ENCODE measurements around the gene ZNF12.

The ZNF12 gene

GRCh38 chr7:6642861-6643640 lies 63.7 kb downstream of the ZNF12 start:
- no peak overlapping the region for H2AFZ ChIP-seq (ENCODE audit: low read depth)
- H3K4me3 ChIP-seq (IDR thresholded peaks at IDR 0.05; ENCODE audit: insufficient read depth, low read depth, low read length) = no peak overlapping the region
- no peak for TF ChIP-seq CTCF (conservative IDR thresholded peaks at IDR 0.05; ENCODE audit: low read depth, low read length)
- H3K4me1 ChIP-seq (ENCODE audit: low read depth, poor library complexity, severe bottlenecking) = no peaks in the 10 kb centered on the region
- no peak overlapping the region for H3K27ac ChIP-seq
- peaks cover 3% of the 10 kb centered on the region; the same call in 1 of the 2 replicates for H3K36me3 ChIP-seq (ENCODE audit: insufficient read depth)
- no peaks in the 10 kb centered on the region for H4K20me1 ChIP-seq (ENCODE audit: insufficient read depth)
- no peaks in the 10 kb centered on the region for H3K27me3 ChIP-seq (ENCODE audit: insufficient read depth, low read depth)
- no peaks in the 10 kb centered on the region; the same call in 1 of the 2 replicates for H3K79me2 ChIP-seq (ENCODE audit: insufficient read depth, low read depth)
- H3K9ac ChIP-seq = no peak overlapping the region
- no peak overlapping the region for H3K4me2 ChIP-seq

- H3K4me3 ChIP-seq (IDR thresholded peaks at IDR 0.05; ENCODE audit: insufficient read depth, low read depth, low read length) = no peak overlapping the region
- H3K79me2 ChIP-seq (ENCODE audit: insufficient read depth, low read depth) = no peaks in the 10 kb centered on the region; the same call in 1 of the 2 replicates
- H3K27ac ChIP-seq = no peak overlapping the region
- peaks cover 3% of the 10 kb centered on the region; the same call in 1 of the 2 replicates for H3K36me3 ChIP-seq (ENCODE audit: insufficient read depth)
- no peaks in the 10 kb centered on the region for H3K27me3 ChIP-seq (ENCODE audit: insufficient read depth, low read depth)
- no peak overlapping the region for H3K4me2 ChIP-seq
- no peak for TF ChIP-seq CTCF (conservative IDR thresholded peaks at IDR 0.05; ENCODE audit: low read depth, low read length)
- H3K4me1 ChIP-seq (ENCODE audit: low read depth, poor library complexity, severe bottlenecking) = no peaks in the 10 kb centered on the region
- H3K9ac ChIP-seq = no peak overlapping the region
- no peak overlapping the region for H2AFZ ChIP-seq (ENCODE audit: low read depth)
- H4K20me1 ChIP-seq (ENCODE audit: insufficient read depth) = no peaks in the 10 kb centered on the region
Measured at GRCh38 chr7:6642239-6642839, 64.4 kb downstream of the ZNF12 start.

DNA sequence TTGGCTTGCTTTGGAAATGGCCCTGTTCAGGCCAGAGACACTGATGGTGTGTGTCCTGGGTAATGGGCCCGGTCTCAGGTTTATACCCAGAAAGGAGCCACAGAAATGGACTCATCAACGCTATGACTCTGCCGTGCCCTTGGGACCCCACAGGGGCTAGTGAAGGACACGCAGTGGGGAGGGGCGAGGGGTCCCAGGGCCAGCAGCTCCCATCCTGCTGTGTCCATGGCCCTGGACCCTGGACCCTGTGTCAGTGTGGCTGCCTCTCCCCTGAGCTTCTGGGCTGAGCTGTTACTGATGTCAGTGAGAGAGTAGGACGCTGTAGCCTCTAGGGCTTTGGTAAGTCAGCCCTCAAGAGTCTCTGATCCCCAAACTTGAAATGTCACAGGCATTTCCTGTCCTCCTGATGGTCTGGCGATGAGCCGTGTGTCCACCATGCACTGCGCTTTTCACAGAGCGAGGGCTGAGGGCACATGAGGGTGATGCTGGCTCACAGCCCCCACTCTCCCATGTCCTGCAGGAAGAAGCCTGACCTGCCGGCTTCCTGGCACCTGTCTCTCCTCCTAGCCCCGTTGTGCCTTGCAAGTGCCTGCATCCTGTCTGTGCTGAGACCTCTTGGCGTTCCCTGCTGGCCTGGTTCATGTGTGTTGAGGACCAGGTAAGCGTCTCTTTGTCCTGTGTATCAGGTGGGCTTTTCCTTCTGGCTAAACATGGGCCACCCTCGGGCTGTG lies 65.3 kb downstream of the ZNF12 start:
- TF ChIP-seq CTCF (conservative IDR thresholded peaks at IDR 0.05; ENCODE audit: low read depth, low read length) = no peak
- no peak overlapping the region for H3K4me3 ChIP-seq (IDR thresholded peaks at IDR 0.05; ENCODE audit: insufficient read depth, low read depth, low read length)
- no peak overlapping the region for H2AFZ ChIP-seq (ENCODE audit: low read depth)
- peaks cover 3% of the 10 kb centered on the region; the same call in 1 of the 2 replicates for H3K36me3 ChIP-seq (ENCODE audit: insufficient read depth)
- no peaks in the 10 kb centered on the region for H3K4me1 ChIP-seq (ENCODE audit: low read depth, poor library complexity, severe bottlenecking)
- H3K4me2 ChIP-seq = no peak overlapping the region
- H4K20me1 ChIP-seq (ENCODE audit: insufficient read depth) = no peaks in the 10 kb centered on the region
- H3K79me2 ChIP-seq (ENCODE audit: insufficient read depth, low read depth) = no peaks in the 10 kb centered on the region; the same call in 1 of the 2 replicates
- H3K9ac ChIP-seq = no peak overlapping the region
- H3K27ac ChIP-seq = no peak overlapping the region
- no peaks in the 10 kb centered on the region for H3K27me3 ChIP-seq (ENCODE audit: insufficient read depth, low read depth)

- H3K4me3 ChIP-seq (IDR thresholded peaks at IDR 0.05; ENCODE audit: insufficient read depth, low read depth, low read length) = no peak overlapping the region
- H3K9ac ChIP-seq = no peak overlapping the region
- no peak overlapping the region for H3K4me2 ChIP-seq
- TF ChIP-seq CTCF (conservative IDR thresholded peaks at IDR 0.05; ENCODE audit: low read depth, low read length) = no peak
- peaks cover 3% of the 10 kb centered on the region; the same call in 1 of the 2 replicates for H3K36me3 ChIP-seq (ENCODE audit: insufficient read depth)
- no peaks in the 10 kb centered on the region for H3K4me1 ChIP-seq (ENCODE audit: low read depth, poor library complexity, severe bottlenecking)
- no peak overlapping the region for H2AFZ ChIP-seq (ENCODE audit: low read depth)
- no peaks in the 10 kb centered on the region; the same call in 1 of the 2 replicates for H3K79me2 ChIP-seq (ENCODE audit: insufficient read depth, low read depth)
- no peaks in the 10 kb centered on the region for H3K27me3 ChIP-seq (ENCODE audit: insufficient read depth, low read depth)
- H3K27ac ChIP-seq = no peak overlapping the region
- H4K20me1 ChIP-seq (ENCODE audit: insufficient read depth) = no peaks in the 10 kb centered on the region
Measured at GRCh38 chr7:6640246-6640721, 66.5 kb downstream of the ZNF12 start.
